Right lobe of liver (tissue), 4 donors: Measurements from ENCODE around the gene FLT1.

Source experiments
- CTCF ChIP-seq, 4 donors: fragments of 200-600 bp in 3 of 4; fragments of 450-650 bp in 1 of 4; IDR thresholded peaks; one replicate each; pipeline versions ENCODE4 v1.5.1 to v1.8.0; 2016 to 2022; ENCODE audit warnings: antibody characterized with exemption in 4 of 4, mild to moderate bottlenecking in 2 of 4
- POLR2A ChIP-seq: fragments of 450-650 bp; IDR thresholded peaks from one replicate; pipeline ENCODE4 v1.6.1; 2017; ENCODE audit warnings: antibody characterized with exemption, mild to moderate bottlenecking
- donor health status: DM: no; HTN: no; CAD: no.
- donor health status: DM: no; HTN: no; CAD: no.
- donor health status: DM: no; HTN: yes; CAD: no.

DNA sequence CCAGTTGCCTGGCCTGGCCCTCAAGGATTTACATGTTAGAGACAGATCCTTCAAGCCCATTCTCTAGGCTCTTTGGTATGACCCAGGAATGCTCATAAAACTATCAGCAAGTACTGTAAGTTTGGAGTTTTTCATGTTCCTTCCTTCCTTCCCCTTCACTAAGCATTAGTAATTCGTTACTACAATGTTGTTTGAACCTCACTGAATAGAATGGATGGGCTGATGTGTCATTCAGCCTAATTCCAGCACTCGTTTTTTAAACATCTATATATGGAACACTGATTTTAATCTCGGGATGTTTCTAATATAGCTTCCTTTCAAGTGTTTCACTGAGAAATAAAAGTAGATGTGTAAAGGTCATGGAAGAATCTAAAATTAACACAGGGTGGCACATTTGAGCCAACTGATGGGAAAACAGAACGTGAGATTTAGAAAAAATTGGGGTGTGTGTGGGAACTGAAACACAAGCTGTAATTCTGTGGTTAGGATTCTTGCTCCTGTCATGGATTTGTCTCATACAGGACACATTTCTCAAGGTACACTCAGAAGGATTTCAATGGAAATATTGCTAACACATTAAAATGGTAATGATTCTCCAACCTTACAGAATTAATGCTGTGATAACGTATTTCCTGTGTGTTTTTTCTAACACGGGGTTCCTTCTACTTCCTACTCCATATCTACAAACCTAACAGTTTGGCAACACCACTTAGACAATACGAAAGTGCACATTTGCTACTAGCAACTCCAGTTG lies 93.4 kb downstream of the FLT1 start:
- TF ChIP-seq CTCF (IDR thresholded peaks at IDR 0.05) (no peak), POLR2A (no peak)
